ENCODE results near the gene ITGA3. TPM values are rescaled to one million over a fixed set of nuclear protein-coding genes. Genes with fewer than 3 reads are reported as not detected.

ITGA3 gene
- total RNA-seq, 1 experiment from 2014 or later: 14.7 TPM

GRCh38 chr17:50047488-50048126 is 8.3 kb upstream of the ITGA3 start:
- ChIA-PET POLR2A (no interaction called here), CTCF (no interaction called here)
- Histone ChIP-seq H3K9me3 (no peaks in the 10 kb centered on the region), H3K4me3 (ENCODE audit: low read depth, low read length) (no peak overlapping the region), H3K27me3 (replicated peaks; ENCODE audit: control insufficient read depth, insufficient read depth, low read length) (no peaks in the 10 kb centered on the region), H3K36me3 (ENCODE audit: control insufficient read depth, insufficient read depth, low read length) (no peaks in the 10 kb centered on the region), H3K4me1 (peaks cover 14% of the 10 kb centered on the region)
- no peak for TF ChIP-seq CTCF (IDR thresholded peaks at IDR 0.05; ENCODE audit: insufficient read depth in 1 of 2, low read depth in 1 of 2, low read length in 1 of 2, severe bottlenecking in 1 of 2, unreplicated experiment in 1 of 2)
- H3K27me3 Mint-ChIP-seq (ENCODE audit: insufficient read depth, unreplicated experiment): no peaks in the 10 kb centered on the region
- no peak overlapping the region for H3K4me3 Mint-ChIP-seq (ENCODE audit: unreplicated experiment)
- no peaks in the 10 kb centered on the region for H3K36me3 Mint-ChIP-seq (ENCODE audit: insufficient read depth, unreplicated experiment)
- intact Hi-C loops (cut with micrococcal nuclease; ENCODE audit: unreplicated experiment): no loop called here
- BruUV-seq (replicated peaks): no TSS peak
- H3K9me3 Mint-ChIP-seq (ENCODE audit: unreplicated experiment): no peaks in the 10 kb centered on the region
- no peak for DNase-seq
- no peak overlapping the region for H3K27ac Mint-ChIP-seq (ENCODE audit: unreplicated experiment)
- H3K4me1 Mint-ChIP-seq (ENCODE audit: low read depth, unreplicated experiment): peaks cover 15% of the 10 kb centered on the region

DNA sequence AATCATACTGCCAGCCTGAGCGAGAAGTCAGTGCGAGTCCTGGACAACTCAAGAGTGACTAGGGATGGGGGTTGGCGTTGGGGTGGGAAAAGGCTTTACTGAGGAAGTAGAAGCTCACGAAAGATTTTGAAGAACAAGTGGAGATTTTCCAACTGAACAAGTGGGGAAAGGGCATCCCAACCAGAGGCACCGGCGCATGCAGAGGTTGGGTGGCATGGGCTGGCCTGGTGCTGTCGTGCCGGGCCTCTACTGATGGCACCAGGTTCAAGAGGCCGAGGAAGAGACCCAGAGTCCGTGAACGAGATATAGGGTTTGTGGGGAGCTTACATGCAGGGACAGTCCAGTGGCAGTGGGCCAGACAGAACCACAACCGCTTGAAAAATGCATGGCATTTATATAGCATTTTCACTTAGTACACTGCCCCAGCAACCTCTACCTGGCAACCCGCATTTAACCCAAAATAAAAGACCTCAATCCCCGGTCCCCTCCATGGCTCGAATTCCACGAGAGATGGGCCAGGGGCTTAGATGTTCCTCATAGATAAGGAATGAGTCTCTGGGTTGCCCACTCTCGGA is 7.7 kb upstream of the ITGA3 start:
- Mint-ChIP-seq H3K27me3 (ENCODE audit: insufficient read depth, unreplicated experiment) (no peaks in the 10 kb centered on the region), H3K9me3 (ENCODE audit: unreplicated experiment) (no peaks in the 10 kb centered on the region), H3K4me1 (ENCODE audit: low read depth, unreplicated experiment) (peaks cover 22% of the 10 kb centered on the region), H3K27ac (ENCODE audit: unreplicated experiment) (no peak overlapping the region), H3K36me3 (ENCODE audit: insufficient read depth, unreplicated experiment) (no peaks in the 10 kb centered on the region), H3K4me3 (ENCODE audit: unreplicated experiment) (no peak overlapping the region)
- Histone ChIP-seq H3K27me3 (replicated peaks; ENCODE audit: control insufficient read depth, insufficient read depth, low read length) (no peaks in the 10 kb centered on the region), H3K36me3 (ENCODE audit: control insufficient read depth, insufficient read depth, low read length) (no peaks in the 10 kb centered on the region), H3K9me3 (no peaks in the 10 kb centered on the region), H3K4me3 (ENCODE audit: low read depth, low read length) (no peak overlapping the region), H3K4me1 (peaks cover 20% of the 10 kb centered on the region)
- ChIA-PET CTCF (no interaction called here), POLR2A (no interaction called here)
- BruUV-seq (replicated peaks): no TSS peak
- intact Hi-C loops (cut with micrococcal nuclease; ENCODE audit: unreplicated experiment): no loop called here
- no peak for DNase-seq
- no peak for TF ChIP-seq CTCF (IDR thresholded peaks at IDR 0.05; ENCODE audit: insufficient read depth in 1 of 2, low read depth in 1 of 2, low read length in 1 of 2, severe bottlenecking in 1 of 2, unreplicated experiment in 1 of 2)

- Mint-ChIP-seq H3K27me3 (ENCODE audit: insufficient read depth, unreplicated experiment) (no peaks in the 10 kb centered on the region), H3K36me3 (ENCODE audit: insufficient read depth, unreplicated experiment) (no peaks in the 10 kb centered on the region), H3K9me3 (ENCODE audit: unreplicated experiment) (no peaks in the 10 kb centered on the region), H3K4me3 (ENCODE audit: unreplicated experiment) (no peak overlapping the region), H3K27ac (ENCODE audit: unreplicated experiment) (no peak overlapping the region), H3K4me1 (ENCODE audit: low read depth, unreplicated experiment) (peaks cover 24% of the 10 kb centered on the region)
- H3K36me3 ChIP-seq (ENCODE audit: control insufficient read depth, insufficient read depth, low read length): no peaks in the 10 kb centered on the region
- no peaks in the 10 kb centered on the region for H3K9me3 ChIP-seq
- BruUV-seq (replicated peaks): no TSS peak
- DNase-seq: no peak
- H3K27me3 ChIP-seq (replicated peaks; ENCODE audit: control insufficient read depth, insufficient read depth, low read length): no peaks in the 10 kb centered on the region
- no peak overlapping the region for H3K4me3 ChIP-seq (ENCODE audit: low read depth, low read length)
- intact Hi-C loops (cut with micrococcal nuclease; ENCODE audit: unreplicated experiment): no loop called here
- TF ChIP-seq CTCF (IDR thresholded peaks at IDR 0.05; ENCODE audit: insufficient read depth in 1 of 2, low read depth in 1 of 2, low read length in 1 of 2, severe bottlenecking in 1 of 2, unreplicated experiment in 1 of 2): no peak
- ChIA-PET POLR2A (no interaction called here), CTCF (no interaction called here)
- H3K4me1 ChIP-seq: peaks cover 28% of the 10 kb centered on the region
Measured at GRCh38 chr17:50048988-50049387, 6.9 kb upstream of the ITGA3 start.

Data from Caco-2 (cell line).